ENCODE data around the gene ZNF628. TPM values are rescaled to one million over a fixed set of nuclear protein-coding genes. Genes with fewer than 3 reads are reported as not detected.

Gene ZNF628
- polyA plus RNA-seq, 3 donors: 2.0 to 3.0 (median 3.0) TPM

DNA sequence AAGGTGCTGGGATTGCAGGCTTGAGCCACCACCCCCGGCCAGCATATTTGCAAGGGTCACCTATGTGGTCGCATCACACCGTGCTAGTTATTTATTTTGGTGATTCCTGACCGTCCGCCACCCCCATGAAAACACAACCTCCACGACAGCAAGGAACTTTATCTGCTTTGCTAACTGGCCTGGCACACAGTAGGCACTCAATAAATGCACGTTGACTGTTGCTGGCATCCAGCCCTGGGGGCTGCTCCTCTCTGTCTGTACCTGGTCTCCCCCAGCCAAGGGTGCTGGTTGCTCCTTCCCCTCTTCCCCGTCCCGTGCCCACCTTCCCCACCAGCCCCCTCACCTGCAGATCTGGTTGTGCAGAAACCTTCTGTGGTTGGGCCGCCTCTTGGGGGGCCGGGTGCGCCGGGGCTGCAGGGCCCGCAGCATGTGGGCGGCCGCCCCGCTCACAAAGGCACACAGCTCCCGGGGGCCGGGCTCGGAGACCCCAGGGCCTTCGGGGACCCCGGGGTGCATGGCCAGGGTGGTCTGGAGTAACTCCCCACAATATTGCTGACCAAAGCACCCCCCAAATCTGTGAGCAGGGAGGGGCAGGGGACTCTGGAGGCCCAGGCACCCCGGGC lies 12.3 kb upstream of the ZNF628 start:
- DNase-seq (ENCODE audit: low read depth in 3 of 3, low spot score in 2 of 3): no peak

DNA sequence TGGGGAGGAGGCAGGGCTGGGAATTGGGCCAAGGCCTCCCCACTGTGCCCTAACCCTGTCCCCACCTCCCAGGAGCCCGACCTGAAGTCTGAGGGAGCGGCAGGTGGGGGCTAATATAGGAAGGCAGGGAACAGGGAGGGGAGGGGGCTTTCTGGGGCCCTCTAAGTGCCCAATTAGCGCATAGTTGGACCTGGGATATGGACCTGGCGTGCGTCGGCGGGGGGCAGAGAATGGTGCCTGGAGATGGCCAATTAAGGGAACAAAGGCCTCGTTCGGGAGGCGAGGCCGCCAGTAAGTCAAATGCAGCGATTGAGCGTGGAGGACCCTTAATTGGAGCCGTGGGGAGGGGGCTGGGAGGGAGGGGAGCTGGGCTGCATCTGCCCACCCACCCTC lies 11.8 kb upstream of the ZNF628 start, which contains the start of gene C19orf85:
Gene C19orf85, minus strand, starts transcription at position 90 of the 393 bp plus-strand sequence. CDS start 197 bp downstream, outside the sequence.
- DNase-seq (ENCODE audit: low read depth in 3 of 3, low spot score in 2 of 3): no peak

DNA sequence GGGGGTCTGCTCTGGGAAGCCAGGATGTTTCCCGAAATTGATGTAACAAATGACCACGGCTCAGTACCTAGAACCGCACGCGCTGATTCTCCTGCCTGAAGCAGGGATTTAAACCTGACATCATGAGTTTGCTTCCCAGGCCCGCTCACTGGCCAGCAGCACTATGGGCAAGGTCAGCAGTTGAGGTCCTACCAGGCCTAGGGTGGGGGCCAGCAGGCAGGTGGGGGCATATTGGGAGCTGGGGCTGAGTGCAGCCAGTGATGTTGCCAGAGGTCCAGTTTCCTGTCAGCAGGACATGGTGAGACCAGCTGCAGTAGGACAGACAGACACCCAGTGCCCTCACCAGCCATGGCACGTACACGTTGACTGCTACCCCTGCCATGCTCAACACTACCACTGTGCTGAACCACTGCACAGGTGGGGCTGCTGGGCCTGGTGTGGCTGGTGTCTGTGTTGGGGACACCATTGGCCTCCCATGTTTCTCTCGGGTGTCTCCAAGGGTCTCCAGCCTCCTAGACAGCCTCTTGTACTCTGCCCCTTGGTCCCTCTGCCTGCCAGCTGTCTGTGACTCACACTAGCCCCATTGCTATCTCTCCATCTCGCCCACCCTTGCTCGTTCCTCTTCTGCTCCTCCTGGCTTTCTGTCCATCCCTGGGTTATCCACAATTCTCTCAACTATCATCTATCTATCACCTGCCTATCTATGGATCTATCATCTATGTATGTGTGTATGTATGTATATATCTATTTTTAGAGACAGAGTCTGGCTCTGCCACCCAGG lies 10.8 kb upstream of the ZNF628 start:
- no peak for DNase-seq (ENCODE audit: low read depth in 3 of 3, low spot score in 2 of 3)

DNA sequence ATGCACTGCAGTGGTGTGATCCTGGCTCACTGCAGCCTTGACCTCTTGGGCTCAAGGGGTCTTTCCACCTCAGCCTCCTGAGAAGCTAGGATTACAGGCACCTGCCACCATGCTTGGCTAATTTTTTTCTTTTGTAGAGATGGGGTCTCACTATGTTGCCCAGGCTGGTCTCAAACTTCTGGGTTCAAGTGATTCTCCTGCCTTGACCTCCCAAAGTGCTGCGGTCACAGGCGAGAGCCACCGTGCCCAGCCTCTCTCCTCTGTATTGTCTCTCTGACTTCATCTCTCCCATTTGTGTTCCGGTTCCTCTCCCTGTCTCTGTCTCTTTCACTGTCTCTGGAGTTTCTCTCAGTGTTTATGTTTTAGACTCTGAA lies 10.2 kb upstream of the ZNF628 start:
- no peak for DNase-seq (ENCODE audit: low read depth in 3 of 3, low spot score in 2 of 3)

DNA sequence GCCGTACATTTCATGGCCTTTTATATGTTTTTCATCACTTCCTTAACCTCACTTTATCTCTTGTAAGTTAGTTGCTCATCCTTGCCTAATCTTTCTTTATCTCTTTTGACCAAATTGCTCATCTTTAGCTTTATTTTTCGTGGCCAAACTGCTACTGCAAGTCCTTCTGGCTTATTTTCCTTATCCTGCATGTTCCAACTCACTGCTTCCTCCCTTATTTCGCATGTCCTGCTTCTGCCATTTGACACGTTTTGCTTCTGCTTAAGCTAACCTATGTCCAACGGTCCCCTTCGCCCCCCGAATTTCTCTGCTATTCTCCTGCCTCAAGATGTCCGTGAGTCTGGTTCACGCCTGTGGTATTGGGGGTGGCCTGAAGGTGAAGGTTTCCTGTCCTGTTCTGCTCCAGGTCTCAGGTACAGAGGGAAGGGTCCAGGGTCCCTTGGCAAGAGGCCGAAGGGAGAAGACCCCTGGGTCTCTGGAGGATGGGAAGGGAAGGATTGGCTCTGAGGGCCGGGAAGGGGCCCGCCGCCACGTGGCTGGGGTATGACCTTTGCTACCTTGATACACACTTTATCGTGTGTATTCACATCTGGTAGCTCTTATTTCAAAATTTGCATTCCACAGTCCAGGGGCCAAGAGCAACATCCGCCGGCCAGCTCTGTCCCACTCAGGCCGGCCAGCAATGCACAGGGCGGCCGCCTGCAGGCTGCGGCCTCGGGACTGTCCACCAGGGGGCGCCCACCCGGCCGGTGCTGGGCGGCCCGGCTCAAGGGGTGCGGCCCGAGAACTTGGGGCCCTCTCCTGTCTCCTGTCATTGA lies 9.0 kb upstream of the ZNF628 start:
- DNase-seq (ENCODE audit: low read depth in 3 of 3, low spot score in 2 of 3): no peak

DNA sequence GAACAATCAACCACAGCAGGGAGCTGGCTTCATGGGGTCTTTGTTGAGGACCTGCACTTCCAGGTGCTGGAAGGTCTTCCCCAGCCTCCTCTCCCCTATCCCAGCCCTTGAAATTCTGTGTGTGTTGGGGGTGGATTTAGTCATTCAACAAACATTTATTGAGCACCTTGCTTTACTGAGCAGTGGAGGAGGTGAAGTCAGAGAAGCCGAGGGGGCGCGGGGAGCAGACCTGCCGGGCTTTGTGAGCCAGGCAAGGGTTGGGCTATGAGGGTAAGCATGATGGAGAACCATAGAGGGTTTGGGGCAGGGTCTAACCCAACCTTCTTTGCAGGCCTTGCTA lies 8.4 kb upstream of the ZNF628 start:
- no peak for DNase-seq (ENCODE audit: low read depth in 3 of 3, low spot score in 2 of 3)

DNA sequence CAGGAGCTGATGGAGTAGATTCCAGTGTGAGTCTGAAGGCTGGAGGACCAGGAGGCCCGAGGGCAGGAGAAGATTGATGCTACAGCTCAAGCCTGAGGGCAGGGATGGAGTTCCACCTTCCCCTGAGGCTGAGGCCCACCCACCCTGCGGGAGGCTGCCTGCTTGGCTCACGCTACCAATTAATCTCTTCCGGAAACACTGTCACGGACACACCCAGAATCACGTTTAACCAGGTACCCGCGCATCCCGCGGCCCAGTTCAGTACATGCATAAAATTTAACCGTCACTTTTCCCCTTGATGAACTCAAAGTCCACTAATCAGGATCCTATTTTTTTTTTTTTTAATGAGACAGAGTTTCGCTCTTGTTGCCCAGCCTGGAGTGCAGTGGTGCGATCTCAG lies 5.2 kb upstream of the ZNF628 start:
- no peak for DNase-seq (ENCODE audit: low read depth in 3 of 3, low spot score in 2 of 3)

DNA sequence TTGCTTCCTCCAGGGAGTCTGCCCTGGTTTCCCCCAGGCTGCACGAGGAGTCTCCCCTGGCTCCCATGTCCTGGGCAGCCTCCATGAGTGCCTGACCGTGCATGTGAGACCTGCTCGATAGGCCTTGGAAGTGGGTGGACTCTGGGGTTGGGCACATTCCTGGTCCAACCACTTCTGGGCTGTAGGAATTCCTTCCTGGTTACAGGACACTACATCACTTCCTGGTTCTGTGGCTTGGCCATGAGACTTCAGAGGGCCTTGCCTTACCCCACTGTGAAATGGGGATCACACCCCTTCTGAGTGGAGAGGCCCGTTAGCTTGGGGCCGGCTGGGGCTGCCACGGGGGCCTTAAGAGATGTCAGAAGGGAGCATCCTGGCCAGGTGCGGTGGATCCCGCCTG lies 4.0 kb upstream of the ZNF628 start:
- no peak for DNase-seq (ENCODE audit: low read depth in 3 of 3, low spot score in 2 of 3)

DNA sequence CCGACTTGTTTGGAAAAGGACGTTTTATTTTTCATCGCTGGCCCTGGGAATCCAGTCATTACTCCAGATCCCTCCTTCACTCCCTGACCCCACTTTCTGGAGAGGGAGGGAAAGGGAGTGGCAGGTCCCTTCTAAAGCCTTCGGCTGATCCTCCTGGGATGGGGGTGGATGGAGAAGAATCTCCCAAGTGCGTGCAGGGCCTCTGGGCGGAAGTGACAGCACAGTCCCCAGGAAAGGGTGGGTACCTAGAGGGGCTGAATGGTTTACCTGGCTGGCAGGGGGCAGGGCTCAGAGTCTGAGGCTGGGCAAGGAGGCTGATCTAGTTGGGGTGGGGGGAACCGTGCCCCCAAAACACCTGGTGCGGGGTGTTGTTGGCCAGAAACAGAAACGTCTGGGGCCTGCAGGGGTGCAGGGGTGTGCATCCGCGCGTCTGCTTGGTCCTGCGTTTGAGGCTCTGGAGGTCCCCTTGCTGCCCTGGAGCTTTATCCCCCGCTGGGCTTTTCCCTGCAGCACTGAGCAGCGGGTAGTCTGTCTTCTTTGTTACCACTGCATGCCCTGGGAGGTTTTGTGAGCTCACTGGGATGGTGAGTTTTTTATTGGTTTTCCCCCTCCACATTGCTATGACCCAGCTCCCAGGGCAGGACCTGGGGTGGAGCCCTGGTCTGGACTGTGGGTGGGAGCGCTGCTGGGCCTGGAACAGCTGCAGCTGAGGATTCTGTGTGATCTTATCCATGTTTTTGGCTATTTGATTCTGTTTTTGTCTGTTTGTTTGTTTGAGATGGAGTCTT lies 3.0 kb upstream of the ZNF628 start:
- no peak for DNase-seq (ENCODE audit: low read depth in 3 of 3, low spot score in 2 of 3)

DNA sequence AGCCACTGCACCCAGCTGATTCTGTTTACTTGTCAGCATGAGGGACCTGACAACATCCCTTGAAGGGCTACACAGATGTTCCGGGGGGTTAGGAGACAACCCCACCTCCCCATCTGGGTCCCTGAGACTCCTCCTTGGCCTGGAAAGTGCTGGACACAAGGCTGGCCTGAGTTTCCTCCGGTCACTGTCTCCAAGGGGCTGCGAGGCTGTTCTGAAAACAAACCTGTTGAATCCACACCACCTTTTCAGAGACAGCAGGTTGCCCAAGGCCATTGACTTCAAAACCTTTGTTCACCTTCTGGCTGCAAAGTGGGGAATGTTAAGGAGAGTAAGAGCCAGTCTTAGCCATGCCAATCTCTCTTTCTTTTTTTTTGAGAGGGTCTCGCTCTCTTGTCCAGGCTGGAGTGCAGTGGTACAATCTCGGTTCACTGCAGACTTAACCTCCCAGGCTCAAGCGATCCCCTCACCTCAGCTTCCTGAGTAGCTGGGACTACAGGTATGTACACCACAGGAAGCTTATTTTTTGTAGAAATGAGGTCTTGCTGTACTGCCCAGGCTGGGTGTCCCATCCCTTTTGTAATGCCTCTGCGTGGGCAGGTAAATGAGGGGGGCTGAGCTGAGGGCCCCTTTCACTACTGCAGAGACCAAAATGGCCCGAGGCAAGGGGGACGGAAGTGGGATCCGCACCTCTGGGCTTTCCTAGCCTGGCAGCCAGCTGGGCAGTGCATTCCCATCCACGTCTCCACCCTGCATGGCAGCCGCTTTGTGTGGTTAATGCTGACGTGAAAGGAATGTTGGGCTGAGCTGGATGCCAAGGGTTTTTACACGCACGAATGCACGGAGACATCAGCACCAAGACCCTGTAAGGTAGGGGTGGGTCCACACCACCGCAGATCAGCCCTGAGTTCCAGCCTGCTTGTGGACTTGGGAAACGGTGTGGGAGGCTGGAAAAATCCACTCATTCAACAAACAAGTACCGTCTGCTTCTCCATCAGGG lies 1.9 kb upstream of the ZNF628 start:
- no peak for DNase-seq (ENCODE audit: low read depth in 3 of 3, low spot score in 2 of 3)

DNA sequence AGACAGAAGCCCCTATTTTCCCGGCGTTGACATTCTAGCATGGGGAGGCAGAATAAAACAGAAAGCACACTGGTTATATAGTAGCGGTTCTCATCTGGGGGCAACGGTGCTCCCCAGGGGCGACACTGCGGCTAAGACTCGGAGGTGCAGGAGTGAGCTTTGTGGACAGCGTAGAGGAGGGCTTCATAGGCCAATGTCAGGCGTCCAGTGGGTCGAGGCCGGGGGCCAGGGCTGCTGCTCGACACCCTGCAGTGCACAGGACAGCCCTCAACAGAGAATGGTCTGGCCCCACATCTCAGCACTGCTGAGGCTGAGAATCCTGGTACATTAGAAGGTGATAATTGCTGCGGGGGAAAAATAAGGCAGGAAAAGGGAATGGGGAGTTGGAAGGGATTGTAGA lies 1.5 kb downstream of the ZNF628 start:
- no peak for DNase-seq (ENCODE audit: low read depth in 3 of 3, low spot score in 2 of 3)

DNA sequence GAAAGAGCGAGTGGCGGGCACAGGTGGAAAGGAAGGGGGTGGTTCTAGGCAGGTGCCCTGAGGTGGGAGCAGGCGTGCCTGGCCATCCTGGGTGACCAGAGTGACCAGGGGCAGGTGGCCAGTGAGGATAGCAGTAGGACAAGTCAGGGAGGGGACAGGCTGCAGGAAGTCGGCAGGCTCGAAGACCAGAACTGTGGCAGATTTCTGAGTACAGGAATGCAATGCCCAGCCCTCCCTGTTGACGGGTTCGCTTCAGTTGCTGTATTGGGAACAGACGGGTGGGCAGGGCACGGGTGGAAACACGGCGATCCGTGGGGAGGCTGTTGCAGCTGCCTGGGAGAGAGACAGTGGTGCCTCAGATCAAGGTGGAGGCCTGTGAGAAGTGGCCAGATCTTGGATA lies 1.9 kb downstream of the ZNF628 start:
- no peak for DNase-seq (ENCODE audit: low read depth in 3 of 3, low spot score in 2 of 3)

DNA sequence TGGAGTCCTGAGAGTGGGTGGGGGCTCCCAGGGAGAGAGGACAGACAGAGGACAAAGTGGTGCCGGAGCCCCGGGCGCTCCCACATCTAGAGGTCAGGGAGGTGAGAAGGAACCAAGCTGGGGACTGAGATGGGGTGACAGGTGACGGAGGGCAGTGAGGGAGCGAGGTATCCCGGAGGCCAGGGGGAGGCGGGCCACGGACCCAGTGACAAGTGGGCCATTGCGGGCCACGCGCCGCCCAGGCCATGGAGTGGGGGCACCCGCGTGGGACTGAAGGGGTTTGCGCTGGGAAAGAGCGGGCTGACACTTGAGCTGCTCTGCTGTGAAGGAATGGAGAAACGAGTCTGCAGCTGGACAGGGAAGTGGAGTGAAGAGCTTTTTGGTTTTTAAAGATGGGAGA lies 2.6 kb downstream of the ZNF628 start:
- DNase-seq (ENCODE audit: low read depth in 3 of 3, low spot score in 2 of 3): no peak

DNA sequence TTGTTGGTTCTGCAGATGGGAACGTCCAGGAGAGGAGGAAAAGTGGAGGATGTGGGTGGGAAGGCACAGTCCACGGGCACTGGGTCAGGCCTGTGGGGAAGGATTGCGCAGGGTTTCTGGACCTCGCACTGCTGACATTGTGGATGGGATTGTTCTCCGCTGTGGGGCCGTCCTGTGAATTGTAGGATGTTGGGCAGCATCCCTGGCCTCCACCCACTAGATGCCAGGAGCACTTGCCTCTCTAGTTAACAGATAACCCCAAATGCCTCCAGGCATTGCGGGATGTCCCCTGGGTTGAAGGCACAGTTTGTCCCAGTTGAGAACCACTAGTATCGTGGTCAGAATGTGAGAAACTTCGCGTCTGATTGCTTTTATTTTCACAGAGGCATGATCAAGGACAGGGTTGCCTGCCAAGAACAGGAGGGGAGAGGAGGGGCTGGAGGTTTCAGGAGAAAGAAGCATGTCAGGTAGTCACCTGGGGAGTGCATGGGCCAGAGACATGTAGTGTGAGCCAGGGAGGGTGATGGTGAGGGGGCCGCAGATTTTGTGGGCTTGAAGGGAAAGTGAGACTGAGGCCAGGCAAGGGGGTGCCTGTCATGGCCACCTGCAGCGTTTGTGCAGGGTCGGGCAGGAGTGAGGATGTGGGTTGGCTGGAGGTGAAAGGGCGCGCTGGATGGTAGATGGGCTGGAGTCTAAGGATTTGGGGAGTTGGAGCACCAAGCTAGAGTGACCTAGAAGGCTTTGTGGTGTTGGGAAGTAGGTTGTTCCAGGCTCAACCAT lies 3.2 kb downstream of the ZNF628 start:
- DNase-seq (ENCODE audit: low read depth in 3 of 3, low spot score in 2 of 3): no peak

DNA sequence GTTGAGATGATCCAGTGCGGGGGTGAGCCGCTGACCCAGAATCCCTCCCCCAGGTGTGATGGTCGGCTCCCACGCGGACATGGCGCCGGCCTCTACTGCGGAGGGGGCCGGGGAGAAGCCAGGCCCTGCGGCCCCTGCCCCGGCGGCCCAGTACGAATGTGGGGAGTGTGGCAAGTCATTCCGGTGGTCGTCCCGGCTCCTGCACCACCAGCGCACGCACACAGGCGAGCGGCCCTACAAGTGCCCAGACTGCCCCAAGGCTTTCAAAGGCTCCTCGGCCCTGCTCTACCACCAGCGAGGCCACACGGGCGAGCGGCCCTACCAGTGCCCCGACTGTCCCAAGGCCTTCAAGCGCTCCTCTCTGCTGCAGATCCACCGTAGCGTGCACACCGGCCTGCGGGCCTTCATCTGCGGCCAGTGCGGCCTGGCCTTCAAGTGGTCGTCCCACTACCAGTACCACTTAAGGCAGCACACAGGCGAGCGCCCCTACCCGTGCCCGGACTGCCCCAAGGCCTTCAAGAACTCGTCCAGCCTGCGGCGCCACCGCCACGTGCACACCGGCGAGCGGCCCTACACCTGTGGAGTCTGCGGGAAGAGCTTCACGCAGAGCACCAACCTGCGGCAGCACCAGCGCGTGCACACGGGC lies 4.9 kb downstream of the ZNF628 start:
- no peak for DNase-seq (ENCODE audit: low read depth in 3 of 3, low spot score in 2 of 3)

DNA sequence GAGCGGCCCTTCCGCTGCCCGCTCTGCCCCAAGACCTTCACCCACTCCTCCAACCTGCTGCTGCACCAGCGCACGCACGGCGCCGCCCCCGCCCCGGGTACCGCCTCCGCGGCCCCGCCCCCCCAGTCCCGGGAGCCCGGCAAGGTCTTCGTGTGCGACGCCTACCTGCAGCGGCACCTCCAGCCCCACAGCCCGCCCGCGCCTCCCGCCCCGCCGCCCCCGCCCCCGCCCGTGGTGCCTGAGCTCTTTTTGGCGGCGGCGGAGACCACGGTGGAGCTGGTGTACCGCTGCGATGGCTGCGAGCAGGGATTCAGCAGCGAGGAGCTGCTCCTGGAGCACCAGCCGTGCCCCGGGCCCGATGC lies 5.4 kb downstream of the ZNF628 start:
- no peak for DNase-seq (ENCODE audit: low read depth in 3 of 3, low spot score in 2 of 3)

DNA sequence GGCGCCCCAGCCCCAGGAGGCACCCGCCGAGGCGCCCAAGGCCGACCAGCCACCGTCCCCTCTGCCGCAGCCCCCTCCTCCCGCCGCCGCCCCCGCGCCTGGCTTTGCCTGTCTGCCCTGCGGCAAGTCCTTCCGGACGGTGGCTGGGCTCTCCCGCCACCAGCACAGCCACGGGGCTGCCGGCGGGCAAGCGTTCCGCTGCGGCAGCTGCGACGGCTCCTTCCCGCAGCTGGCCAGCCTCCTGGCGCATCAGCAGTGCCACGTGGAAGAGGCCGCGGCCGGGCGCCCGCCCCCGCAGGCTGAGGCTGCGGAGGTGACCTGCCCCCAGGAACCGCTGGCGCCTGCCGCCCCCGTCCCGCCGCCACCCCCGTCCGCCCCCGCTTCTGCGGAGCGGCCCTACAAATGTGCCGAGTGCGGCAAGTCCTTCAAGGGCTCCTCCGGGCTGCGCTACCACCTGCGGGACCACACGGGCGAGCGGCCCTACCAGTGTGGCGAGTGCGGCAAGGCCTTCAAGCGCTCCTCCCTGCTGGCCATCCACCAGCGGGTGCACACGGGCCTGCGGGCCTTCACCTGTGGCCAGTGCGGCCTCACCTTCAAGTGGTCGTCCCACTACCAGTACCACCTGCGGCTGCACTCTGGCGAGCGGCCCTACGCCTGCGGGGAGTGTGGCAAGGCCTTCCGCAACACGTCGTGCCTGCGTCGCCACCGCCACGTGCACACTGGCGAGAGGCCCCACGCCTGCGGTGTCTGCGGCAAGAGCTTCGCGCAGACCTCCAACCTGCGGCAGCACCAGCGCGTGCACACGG lies 5.9 kb downstream of the ZNF628 start:
- DNase-seq (ENCODE audit: low read depth in 3 of 3, low spot score in 2 of 3): no peak

All from right renal cortex interstitium (tissue), 3 donors.